AML-193 (cell line): ENCODE data around the gene TRPC4.
"Not testable (repeated sequence)": the region's sequence is repeated elsewhere in the genome, so short reads cannot be mapped to it uniquely, and the experiment has no call there.

Experiments used
- DNase-seq, 2 experiments: peaks; one replicate each; lab custom pipeline; 2025; lab: John Stamatoyannopoulos, UW

Gene TRPC4

GRCh38 chr13:37601648-37602440, 267.7 kb downstream of the TRPC4 start:
- DNase-seq = no peak

GRCh38 chr13:37599519-37599918, 270.1 kb downstream of the TRPC4 start:
- DNase-seq = no peak

GRCh38 chr13:37598597-37598996, 271.0 kb downstream of the TRPC4 start, which contains the start of gene POSTN:
Gene POSTN, minus strand, starts transcription at chr13:37598768. Its CDS starts 42 bp downstream, at chr13:37598726.
- DNase-seq = no peak

- no peak for DNase-seq
Observed at GRCh38 chr13:37597477-37598025, 272.0 kb downstream of the TRPC4 start.

GRCh38 chr13:37596805-37597204, 272.8 kb downstream of the TRPC4 start:
- no peak for DNase-seq

- no peak for DNase-seq
Observed at GRCh38 chr13:37595162-37595561, 274.4 kb downstream of the TRPC4 start.

- DNase-seq = no peak
Observed at GRCh38 chr13:37594550-37594949, 275.0 kb downstream of the TRPC4 start.

- not testable (repeated sequence) for DNase-seq
Observed at GRCh38 chr13:37589381-37589780, 280.2 kb downstream of the TRPC4 start.

GRCh38 chr13:37587236-37587635, 282.3 kb downstream of the TRPC4 start:
- DNase-seq = no peak
